ACHN (cell line): Measurements from ENCODE around the gene PIGQ.

ENCODE experiments used
- DNase-seq: peaks from one replicate; pipeline ENCODE4 v3.0.0-alpha.2; 2015
- in situ Hi-C: cut with HindIII; loops from 2 replicates; pipeline ENCODE4 v1.10.0; 2017; ENCODE audit warnings: low sequenced_read_pairs, low pct_ligation_motif_present, low pct_unique_long_range_greater_than_20kb

Gene PIGQ

DNA sequence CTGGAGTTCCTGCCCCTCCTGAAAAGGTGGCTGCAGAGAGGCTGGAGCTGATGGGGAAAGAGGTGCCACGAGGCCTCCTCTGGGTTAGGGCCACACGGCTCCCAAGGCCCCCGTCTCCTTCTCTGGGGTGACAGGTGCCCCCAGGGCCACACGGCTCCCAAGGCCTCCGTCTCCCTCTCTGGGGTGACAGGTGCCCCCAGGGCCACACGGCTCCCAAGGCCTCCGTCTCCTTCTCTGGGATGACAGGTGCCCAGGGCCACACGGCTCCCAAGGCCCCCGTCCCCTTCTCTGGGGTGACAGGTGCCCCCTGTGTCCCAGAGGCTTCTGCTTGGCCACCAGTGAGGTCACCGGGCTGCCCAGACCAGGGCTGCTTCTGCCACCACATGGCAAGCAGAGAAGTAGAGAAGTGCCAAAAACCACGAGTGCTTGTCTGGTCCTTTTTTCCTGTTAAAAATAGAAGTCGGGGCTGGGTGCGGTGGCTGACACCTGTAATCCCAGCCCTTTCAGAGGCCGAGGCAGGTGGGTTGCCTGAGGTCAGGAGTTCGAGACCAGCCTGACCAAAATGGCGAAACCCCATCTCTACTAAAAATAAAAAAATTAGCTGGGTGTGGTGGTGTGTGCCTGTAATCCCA is 38.2 kb upstream of the PIGQ start:
- DNase-seq: no peak
- in situ Hi-C loops: no loop called here

DNA sequence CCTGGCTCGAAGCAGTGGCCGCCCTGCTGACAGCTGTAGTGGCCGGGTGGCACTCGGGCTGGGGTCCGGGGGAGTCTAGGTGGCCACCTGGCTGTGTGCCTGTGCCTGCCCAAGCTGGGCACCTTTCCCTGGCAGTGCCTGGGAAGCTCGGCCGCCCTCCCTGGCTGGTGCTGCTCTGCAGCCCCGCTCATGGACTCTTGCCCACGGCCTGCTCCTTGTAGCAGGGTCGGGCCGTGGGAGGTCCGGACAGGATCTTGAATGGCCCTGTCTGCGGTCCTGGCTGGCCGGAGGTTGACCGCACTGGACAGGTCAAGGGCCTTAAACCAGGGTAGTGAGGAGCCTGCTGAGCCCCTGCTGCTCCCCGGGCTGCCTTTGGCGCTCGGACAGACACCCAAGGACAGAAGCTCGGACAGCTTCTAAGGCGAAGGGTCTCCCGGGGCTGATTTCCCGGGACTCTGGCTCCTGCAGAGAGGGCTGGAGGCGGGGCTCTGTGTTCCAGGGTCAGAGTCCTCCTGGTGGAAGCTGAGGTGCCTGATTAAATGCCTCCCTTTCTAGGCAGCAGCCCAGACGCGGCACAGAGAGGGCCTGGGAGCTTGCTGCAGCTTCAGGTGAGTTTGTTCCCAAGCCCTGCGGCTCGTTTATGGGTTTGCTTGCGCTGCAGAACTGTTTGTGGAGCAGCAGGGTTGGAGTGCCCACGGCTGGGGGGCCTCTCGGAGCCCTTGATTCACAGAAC is 36.2 kb upstream of the PIGQ start:
- in situ Hi-C loops: no loop called here

DNA sequence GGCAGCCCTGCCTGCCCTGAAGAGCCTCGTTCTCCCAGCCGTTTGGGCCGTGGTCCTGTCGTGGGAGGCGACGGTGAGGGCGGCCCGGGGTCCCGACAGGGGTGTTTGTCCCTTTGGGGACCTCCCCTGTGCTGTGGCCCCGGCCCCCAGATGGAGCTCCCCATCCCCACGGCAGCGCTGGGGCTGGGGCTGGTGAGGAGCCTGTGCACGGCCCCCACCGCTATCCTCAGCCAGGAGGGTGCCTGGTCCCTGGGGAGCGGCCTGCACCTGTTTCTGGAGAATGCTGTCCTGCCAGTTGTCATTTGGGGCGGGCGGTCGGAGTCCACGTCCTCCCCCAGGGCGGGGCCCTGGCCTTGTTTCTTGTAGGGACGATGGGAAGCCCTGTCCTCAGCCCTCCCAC is 35.6 kb upstream of the PIGQ start:
- no peak for DNase-seq
- in situ Hi-C loops: no loop called here

More for the DNA sequence above, 36.2 kb upstream of the PIGQ start:
- no peak for DNase-seq

DNA sequence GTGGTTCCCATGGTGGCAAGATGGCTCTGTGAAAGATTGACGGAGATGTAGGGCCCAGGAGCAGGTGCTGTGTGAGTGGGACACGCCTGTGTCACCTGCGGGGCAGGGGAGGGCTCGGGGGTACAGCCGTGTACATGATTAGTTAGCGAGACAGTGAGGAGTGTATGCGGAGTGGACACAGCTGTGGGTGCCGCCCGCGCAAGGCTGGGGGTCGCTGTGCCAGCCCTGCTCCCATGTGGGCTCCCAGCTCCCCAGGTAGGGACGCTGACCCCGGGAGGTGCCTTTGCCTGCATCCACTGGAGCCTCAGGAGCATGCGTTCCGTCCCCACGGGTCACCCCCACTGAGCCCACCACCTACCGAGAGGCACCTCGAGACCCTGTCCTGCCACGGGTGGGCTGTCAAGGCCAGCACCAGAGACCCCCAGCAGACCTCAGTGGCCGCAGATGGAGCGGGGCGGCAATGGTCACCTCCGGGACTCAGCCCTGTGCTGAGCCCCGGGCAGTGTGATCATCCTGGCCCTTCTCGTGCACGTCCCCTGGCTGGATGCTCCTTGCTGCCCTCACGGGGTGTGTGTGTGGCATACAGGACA is 34.8 kb upstream of the PIGQ start:
- DNase-seq: no peak
- in situ Hi-C loops: no loop called here

DNA sequence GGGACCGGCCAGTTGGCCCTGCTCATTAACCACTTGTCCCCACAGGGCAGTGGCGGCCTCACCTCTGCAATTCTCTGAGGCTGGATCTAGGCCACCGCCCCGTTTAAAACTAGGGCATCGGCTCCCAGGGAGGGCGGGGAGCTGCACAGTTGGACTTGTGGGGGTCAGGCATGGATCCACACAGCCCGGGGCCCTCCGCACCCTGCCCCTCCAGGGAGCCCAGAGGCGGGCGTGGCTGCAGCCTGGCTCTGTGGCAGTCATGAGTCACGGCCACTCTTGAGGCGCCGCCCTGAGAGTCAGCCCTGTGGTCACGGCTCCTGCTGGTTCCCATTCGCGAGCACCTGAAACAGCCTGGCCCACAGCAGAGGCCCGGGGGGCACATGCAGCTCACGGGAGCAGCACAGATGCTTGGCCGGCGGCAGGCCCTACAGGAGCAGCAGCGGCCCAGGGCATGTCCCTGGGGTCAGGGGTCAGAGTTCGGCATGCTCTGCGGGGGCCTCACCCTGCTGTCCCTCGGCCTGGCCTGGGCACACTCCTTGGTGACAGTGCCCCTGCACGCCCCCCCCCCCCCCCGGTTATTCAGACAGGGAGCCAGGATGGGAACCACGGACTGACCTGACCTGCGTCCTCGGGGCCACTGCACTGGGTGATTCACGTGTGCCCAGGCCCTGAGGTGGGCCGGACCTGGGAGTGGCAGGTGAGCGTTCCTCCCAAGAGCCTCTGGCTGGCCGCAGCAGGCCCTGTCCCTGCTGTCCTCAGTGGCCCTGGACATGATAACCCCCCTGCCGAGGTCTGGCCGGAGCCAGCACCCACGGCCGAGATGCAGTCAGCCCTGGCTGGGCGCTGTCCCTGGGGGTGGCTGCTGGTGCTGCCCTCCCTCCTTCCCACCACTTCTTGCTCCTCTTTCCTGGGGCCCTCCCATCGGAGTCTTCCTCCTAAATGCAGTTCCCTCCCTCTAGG is 34.0 kb upstream of the PIGQ start:
- in situ Hi-C loops: no loop called here
- DNase-seq: peak; percentile 84

DNA sequence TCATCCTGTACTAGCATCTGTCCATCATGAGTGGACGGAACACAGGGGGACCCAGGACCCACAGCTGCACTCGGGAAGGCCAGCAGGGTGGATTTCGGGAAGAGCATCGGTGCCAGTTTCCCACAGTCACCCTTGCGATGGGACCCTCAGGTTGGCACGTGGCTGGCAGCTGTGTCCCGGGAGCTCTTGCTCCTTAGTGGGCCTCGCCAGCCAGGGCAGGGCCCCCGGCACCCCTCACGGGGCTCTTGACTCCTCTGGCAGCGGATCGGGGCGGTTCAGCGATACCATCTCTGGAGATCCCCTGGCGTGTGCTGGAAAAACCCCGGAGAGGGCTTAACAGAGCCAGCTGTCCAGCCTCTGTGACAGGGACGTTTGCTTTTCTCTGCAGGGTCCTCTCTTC is 33.0 kb upstream of the PIGQ start:
- no peak for DNase-seq
- in situ Hi-C loops: no loop called here

DNA sequence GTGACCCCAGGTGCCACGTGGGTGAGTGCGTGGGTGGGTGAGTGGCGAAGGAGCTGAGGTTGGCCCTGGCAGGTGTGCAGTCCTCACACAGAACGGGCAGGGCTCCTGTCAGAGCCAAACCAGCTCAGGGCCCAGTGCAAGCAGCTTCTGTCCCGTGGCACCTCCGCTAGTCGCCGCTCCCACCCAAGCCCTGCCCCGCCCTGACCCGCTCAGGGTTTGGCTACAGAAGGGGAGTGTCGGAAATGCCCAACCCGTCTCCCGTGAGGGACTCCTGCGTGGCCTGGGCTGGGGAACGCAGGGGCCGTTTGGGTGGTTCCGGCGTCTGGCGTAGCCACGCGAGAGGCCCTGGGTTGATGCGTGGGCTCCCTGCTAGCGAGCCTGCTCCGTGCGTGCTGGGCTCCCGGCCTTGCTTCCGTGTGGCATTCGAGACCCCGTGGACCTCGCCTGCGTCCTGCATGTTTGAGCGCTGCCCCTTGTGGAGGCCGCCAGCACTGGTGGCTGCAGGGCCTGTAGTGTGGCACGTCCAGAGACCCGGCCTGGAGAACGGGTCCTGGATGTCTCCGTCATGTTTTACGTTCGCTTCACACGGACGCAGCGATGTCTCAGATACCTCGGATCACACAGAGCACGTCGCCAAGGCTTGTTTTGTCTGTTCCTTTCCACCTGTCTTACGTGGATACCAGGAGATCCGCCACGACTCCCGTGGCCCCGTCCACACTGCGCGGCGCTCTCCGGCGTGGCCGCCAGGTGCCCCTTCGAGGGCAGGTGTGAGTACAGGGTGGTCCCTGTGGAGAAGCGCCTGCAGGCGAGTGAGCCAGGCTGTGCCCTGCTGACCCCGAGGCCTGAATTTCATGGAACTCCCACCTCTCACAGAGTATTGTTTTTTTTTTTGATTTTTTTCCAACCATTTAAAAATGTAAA is 32.1 kb upstream of the PIGQ start:
- DNase-seq: no peak
- in situ Hi-C loops: no loop called here

DNA sequence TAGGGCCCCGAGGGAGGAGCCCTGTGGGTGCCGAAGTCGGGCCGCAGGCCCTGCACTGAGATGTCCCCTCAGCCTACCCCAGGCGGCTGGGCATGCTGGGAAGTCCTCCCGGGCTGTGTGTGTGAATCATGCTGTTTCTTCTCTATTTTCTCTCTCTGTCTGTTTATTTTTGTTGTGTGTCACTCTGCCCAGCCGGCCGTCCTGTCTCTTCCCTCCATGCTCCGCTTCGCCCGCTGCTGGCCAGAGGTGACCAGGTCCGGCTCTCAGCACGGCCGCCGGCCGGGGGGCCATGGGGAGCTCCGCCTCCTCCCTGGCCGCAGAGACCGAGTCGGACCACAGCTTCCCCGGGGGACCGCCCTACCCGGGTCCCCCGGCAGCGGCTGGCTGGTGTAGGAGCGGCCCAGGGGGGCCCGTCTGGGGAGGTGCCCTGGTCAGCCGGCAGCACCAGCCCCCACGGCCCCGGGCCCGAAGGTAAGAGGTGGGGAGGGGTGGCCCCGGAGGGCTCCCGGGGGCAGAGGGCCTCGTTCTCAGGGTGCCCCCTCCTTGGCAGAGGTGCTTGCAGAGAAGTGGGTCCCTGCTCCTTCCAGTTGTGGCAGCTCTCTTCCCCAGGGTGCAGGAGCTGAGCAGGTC is 29.8 kb upstream of the PIGQ start:
- DNase-seq: no peak
- in situ Hi-C loops: no loop called here

DNA sequence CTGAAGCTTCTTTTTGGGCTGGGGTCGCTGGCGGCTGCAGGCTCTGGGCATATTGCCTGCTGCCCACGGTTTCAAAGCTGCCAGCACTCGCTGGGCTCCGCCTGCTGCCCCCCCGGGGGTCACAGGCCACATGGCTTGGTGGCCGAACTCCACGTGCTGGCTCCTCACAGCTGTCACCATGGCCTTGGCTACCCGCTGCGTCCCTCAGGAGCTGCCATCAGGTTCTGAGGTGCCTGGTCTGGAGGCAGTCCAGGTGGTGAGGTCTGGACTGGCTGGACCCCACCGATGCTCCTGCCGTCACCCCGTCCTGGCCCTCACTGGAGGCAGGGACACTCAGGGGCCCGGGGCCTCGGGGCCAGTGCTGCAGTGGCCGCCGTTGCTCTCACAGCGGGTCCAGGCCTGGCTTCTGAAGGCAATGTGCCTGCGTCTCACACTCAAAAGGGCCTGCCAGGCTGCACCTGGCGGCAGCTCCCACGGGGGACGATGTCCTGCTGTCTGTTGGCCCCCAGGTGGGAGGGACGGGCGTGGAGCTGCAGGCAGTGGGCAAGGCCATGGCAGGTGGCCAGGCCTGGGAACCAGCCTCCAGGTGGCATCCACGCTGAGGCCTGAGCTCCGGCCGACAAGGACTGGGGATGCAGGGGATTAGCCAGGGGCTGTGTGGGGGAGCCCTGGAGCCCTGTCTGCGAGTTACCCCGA is 29.0 kb upstream of the PIGQ start:
- in situ Hi-C loops: no loop called here
- DNase-seq: no peak

DNA sequence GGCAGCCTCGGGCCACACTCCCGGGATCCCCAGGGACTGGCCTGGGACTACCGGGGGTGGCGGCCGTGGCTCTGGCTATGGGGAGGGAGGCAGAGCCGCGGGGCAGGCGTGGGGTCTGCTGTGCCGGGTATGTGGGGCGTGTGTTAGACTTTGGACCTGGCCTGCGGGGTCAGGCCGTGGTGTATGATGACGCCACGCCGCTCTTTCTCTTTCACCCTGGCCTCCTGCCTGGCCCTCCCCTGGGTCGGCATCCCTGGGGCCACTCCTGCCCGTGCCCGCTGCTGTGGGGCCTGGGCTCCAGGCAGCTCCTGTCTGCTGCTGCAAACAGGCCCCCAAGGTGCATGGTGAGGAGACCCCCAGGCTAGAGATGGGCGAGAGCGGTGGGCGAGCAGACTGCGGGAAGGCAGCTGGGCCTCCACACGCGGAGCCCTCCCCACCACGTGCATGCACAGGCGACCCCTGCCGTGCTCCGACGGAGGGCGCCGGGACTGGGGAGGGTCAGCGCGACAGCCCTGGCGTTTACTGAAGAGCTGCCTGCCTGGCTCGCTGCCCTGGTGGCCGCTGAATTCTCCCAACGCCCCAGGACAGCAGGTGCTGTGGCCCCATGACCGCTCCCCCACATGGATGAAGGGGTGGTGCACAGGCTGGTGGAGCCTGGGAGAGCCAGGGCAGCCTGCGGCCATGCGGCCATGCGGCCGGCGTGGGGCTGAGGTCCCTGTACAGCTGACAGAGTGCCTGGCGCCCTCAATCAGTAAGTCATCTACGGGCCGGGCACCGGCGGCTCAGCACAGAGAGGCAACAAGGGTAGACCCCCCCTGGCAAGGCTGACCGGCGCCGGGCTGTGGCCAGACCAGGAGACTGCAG is 26.2 kb upstream of the PIGQ start:
- no peak for DNase-seq

DNA sequence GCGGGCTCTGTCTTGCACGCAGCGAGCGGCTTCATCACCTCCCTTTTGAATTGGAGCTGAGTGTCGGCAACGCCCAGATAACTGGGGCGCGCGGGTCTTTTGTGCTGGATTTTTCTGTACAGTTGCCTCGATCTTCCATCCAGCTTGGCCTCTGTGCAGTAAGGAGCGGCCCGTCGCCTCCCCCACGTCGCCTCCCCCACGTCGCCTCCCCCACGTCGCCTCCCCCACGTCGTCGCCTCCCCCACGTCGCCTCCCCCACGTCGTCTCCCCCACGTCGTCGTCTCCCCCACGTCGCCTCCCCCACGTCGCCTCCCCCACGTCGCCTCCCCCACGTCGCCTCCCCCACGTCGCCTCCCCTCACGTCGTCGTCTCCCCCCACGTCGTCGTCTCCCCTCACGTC is 25.3 kb upstream of the PIGQ start:
- in situ Hi-C loops: no loop called here

More for the DNA sequence above, 26.2 kb upstream of the PIGQ start:
- in situ Hi-C loops: no loop called here

DNA sequence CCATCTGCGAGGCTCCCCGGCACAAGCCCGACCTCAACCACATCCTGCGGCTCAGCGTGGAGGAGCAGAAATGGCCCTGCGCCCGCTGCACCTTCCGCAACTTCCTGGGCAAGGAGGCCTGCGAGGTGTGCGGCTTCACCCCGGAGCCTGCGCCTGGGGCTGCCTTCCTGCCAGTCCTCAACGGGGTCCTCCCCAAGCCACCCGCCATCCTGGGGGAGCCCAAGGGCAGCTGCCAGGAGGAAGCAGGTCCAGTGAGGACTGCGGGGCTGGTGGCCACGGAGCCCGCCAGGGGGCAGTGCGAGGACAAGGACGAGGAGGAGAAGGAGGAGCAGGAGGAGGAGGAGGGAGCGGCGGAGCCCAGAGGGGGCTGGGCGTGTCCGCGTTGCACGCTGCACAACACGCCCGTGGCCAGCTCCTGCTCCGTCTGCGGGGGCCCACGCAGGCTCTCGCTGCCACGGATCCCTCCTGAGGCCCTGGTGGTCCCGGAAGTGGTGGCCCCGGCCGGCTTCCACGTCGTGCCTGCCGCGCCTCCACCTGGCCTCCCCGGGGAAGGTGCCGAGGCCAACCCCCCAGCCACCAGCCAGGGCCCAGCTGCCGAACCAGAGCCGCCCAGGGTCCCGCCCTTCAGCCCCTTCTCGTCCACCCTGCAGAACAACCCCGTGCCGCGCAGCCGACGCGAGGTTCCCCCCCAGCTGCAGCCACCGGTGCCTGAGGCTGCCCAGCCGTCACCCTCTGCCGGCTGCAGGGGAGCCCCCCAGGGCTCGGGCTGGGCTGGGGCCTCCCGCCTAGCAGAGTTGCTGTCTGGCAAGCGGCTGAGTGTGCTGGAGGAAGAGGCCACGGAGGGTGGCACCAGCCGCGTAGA is 22.6 kb upstream of the PIGQ start:
- in situ Hi-C loops: no loop called here
- DNase-seq: peak; percentile 74

More for the DNA sequence above, 25.3 kb upstream of the PIGQ start:
- DNase-seq: no peak

DNA sequence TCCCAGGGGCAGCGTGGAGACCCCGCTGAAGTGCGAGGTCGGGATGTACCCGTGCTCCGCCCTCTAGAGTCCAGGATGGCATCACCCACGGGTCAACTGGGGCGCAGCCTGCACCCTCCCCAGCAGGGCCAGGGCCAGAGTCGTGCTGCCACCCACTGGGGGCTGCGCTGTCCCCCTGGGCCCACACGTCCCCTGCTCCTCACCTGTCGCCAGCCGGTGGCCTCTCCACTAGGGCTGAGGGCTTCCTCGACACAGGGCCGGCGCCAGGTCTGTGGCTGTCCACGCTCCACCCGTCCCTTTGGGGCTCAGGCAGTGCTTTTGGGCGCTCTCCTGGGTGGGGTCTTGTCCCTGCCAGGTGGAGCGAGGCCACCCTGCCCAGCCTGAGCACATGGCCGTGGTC is 21.2 kb upstream of the PIGQ start:
- in situ Hi-C loops: no loop called here
- no peak for DNase-seq

DNA sequence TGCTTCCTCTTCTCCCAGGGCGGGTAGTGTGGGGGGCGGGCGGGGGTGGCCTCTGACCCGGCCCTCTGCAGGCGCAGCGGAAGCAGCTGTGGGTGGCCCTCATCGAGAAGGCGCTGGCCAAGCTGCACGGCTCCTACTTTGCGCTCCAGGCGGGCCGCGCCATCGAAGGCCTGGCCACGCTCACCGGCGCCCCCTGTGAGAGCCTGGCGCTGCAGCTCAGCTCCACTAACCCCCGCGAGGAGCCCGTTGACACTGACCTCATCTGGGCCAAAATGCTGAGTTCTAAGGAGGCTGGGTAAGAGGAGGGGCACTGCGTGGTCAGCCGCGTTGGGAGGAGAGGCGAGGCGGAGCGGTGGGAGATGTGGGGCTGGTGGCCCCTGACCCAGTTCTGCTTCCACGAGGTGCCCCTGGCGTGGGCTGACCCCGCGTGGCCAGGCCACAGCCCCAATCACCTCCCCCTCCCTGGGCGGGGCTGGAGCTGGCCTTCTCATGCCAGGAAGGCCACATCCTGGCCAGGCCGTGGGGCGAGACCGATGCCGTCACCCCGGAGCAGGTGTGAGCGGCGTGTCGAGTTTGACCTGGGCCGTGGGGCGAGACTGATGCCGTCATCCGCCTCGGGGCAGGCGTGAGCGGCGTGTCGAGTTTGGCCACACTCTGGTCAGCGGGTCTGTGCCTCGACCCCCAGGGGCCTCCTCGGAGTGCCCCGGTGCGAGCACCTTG is 20.1 kb upstream of the PIGQ start:
- in situ Hi-C loops: no loop called here
- no peak for DNase-seq

DNA sequence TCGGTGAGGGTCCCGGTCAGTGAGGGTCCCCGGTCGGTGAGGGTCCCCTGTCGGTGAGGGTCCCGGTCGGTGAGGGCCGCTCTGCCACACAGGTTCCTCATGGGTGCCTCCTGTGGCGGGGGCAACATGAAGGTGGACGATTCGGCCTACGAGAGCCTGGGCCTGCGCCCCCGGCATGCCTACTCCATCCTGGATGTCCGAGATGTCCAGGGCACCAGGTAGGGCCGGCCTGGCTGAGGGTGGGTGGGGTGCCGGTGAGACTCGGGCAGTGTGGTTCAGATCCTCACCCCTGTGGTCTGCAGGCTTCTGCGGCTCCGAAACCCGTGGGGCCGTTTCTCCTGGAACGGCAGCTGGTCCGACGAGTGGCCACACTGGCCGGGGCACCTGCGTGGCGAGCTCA is 18.6 kb upstream of the PIGQ start:
- no peak for DNase-seq
- in situ Hi-C loops: no loop called here
